Smooth muscle cell (in vitro differentiated cells): ENCODE measurements around the gene TBC1D12. TPM values are rescaled to one million over a fixed set of nuclear protein-coding genes. Genes with fewer than 3 reads are reported as not detected.

ENCODE experiments used
- DNase-seq: peaks from one replicate; lab custom pipeline; 2025; ENCODE audit not compliant: unreplicated experiment; lab: John Stamatoyannopoulos, UW
- H2AFZ ChIP-seq: fragments of 200-600 bp; sonication (generic); 2 replicates; pipeline ENCODE4 v1.6.0; 2016; ENCODE audit warnings: antibody characterized with exemption, low read depth, mild to moderate bottlenecking
- H3F3A ChIP-seq: fragments of 200-600 bp; sonication (generic); 2 replicates; pipeline ENCODE4 v1.6.0; 2017; ENCODE audit warnings: antibody characterized with exemption, low read depth
- H3K27ac ChIP-seq: fragments of 200-600 bp; sonication (generic); 2 replicates; pipeline ENCODE4 v1.5.1; 2016; ENCODE audit warnings: low read depth, mild to moderate bottlenecking
- H3K27me3 ChIP-seq: fragments of 200-600 bp; sonication (generic); 2 replicates; pipeline ENCODE4 v1.6.1; 2016; ENCODE audit warnings: low read depth, mild to moderate bottlenecking
- H3K36me3 ChIP-seq: fragments of 200-600 bp; sonication (generic); 2 replicates; pipeline ENCODE4 v1.5.1; 2016; ENCODE audit warnings: low read depth
- H3K4me1 ChIP-seq: fragments of 200-600 bp; sonication (generic); 2 replicates; pipeline ENCODE4 v1.5.1; 2016; ENCODE audit warnings: low read depth
- H3K4me2 ChIP-seq: fragments of 200-600 bp; sonication (generic); 2 replicates; pipeline ENCODE4 v1.6.0; 2016; ENCODE audit warnings: mild to moderate bottlenecking
- H3K4me3 ChIP-seq: fragments of 200-600 bp; sonication (generic); 2 replicates; pipeline ENCODE4 v1.5.1; 2016; ENCODE audit warnings: mild to moderate bottlenecking
- H3K79me2 ChIP-seq: fragments of 200-600 bp; sonication (generic); 2 replicates; pipeline ENCODE4 v1.6.0; 2016; ENCODE audit warnings: low read depth, mild to moderate bottlenecking
- H3K9ac ChIP-seq: fragments of 200-600 bp; sonication (generic); 2 replicates; pipeline ENCODE4 v1.6.0; 2016; ENCODE audit warnings: low read depth
- H3K9me3 ChIP-seq: fragments of 200-600 bp; sonication (generic); replicated peaks from 2 replicates; pipeline ENCODE4 v1.5.1; 2016; ENCODE audit warnings: low read depth
- H4K20me1 ChIP-seq: fragments of 200-600 bp; sonication (generic); 2 replicates; pipeline ENCODE4 v1.6.0; 2016; ENCODE audit warnings: low read depth
- CTCF ChIP-seq: fragments of 200-600 bp; sonication (generic); IDR thresholded peaks from 2 replicates; pipeline ENCODE4 v1.5.1; 2017; ENCODE audit warnings: borderline replicate concordance, mild to moderate bottlenecking, antibody characterized with exemption; ENCODE audit not compliant: insufficient read depth, poor library complexity, severe bottlenecking
- WGBS: methylation state at CpG from one replicate; pipeline ENCODE4 v1.1.7; 2016; ENCODE audit warnings: low lambda C conversion rate; 5-methylcytosine and 5-hydroxymethylcytosine counted together
- polyA plus RNA-seq: library from polyadenylated mRNA; unstranded; fragments of >200 nt; fragmentation: Nextera tagmentation; extraction: Ambion mirVana; gene quantifications from 2 replicates; pipeline ENCODE4 v1.2.1, GENCODE V29; 2016
- total RNA-seq: library from RNA; depleted of rRNA; stranded (reverse); fragments of >200 nt; gene quantifications from 2 replicates; pipeline ENCODE4 v1.2.3, GENCODE V29; 2014

TBC1D12 gene
- total RNA-seq: 9.4 and 11.2 TPM in 2 replicates
- polyA plus RNA-seq: 3.8 and 5.2 TPM in 2 replicates

- no peaks in the 10 kb centered on the region for H3K27me3 ChIP-seq
- H3K9me3 ChIP-seq: no peaks in the 10 kb centered on the region
- H2AFZ ChIP-seq: peak within 1 kb of the TSS; percentile 80
- peak within 1 kb of the TSS; percentile 99 for H3K4me2 ChIP-seq
- H3F3A ChIP-seq: no peaks in the 10 kb centered on the region
- 2% methylated on average over 51 of the region's 56 CpGs for WGBS
- H4K20me1 ChIP-seq: peaks cover 34% of the 10 kb centered on the region
- peak within 1 kb of the TSS; percentile 99 for H3K4me3 ChIP-seq
- TF ChIP-seq CTCF: no peak
- peak; percentile 84 for DNase-seq
- H3K79me2 ChIP-seq: peaks cover 37% of the 10 kb centered on the region
- no peaks in the 10 kb centered on the region for H3K36me3 ChIP-seq
- H3K9ac ChIP-seq: peak within 1 kb of the TSS; percentile 76
- peak within 1 kb of the TSS; percentile 88 for H3K27ac ChIP-seq
- H3K4me1 ChIP-seq: peaks cover 4% of the 10 kb centered on the region
Measured at GRCh38 chr10:94402204-94402842, at the start of gene TBC1D12. TSS of gene TBC1D12 (plus strand) at chr10:94402541. CDS start at chr10:94402614, 73 bp downstream.

GRCh38 chr10:94353336-94353735, 49.0 kb upstream of the TBC1D12 start:
- Histone ChIP-seq H3K4me3 (no peak overlapping the region), H4K20me1 (peaks cover 19% of the 10 kb centered on the region), H3K4me2 (no peak overlapping the region), H3K4me1 (no peaks in the 10 kb centered on the region), H3K9me3 (no peaks in the 10 kb centered on the region), H3K79me2 (no peaks in the 10 kb centered on the region), H3K9ac (no peak overlapping the region), H3K27me3 (no peaks in the 10 kb centered on the region), H3K36me3 (peaks cover 26% of the 10 kb centered on the region), H3F3A (peaks cover 4% of the 10 kb centered on the region), H2AFZ (no peak overlapping the region), H3K27ac (no peak overlapping the region)
- TF ChIP-seq CTCF: no peak
- no peak for DNase-seq
- 98% methylated on average over 3 of the region's 3 CpGs for WGBS

GRCh38 chr10:94355841-94356240, 46.5 kb upstream of the TBC1D12 start:
- Histone ChIP-seq H3K4me1 (no peaks in the 10 kb centered on the region), H3K27ac (no peak overlapping the region), H3K4me2 (no peak overlapping the region), H3K79me2 (peaks cover 7% of the 10 kb centered on the region), H3K27me3 (no peaks in the 10 kb centered on the region), H3K9me3 (no peaks in the 10 kb centered on the region), H2AFZ (no peak overlapping the region), H3K36me3 (peaks cover 21% of the 10 kb centered on the region), H3K4me3 (no peak overlapping the region), H4K20me1 (peaks cover 32% of the 10 kb centered on the region), H3K9ac (no peak overlapping the region), H3F3A (peaks cover 17% of the 10 kb centered on the region)
- TF ChIP-seq CTCF: no peak
- 95% methylated on average over 2 of the region's 2 CpGs for WGBS
- no peak for DNase-seq

- TF ChIP-seq CTCF: no peak
- Histone ChIP-seq H3K4me2 (no peak overlapping the region), H3K4me1 (peaks cover 9% of the 10 kb centered on the region), H3K27me3 (no peaks in the 10 kb centered on the region), H3F3A (peaks cover 17% of the 10 kb centered on the region), H3K9ac (no peak overlapping the region), H4K20me1 (peaks cover 32% of the 10 kb centered on the region), H2AFZ (no peak overlapping the region), H3K4me3 (no peak overlapping the region), H3K79me2 (peaks cover 20% of the 10 kb centered on the region), H3K27ac (no peak overlapping the region), H3K36me3 (peaks cover 16% of the 10 kb centered on the region), H3K9me3 (no peaks in the 10 kb centered on the region)
- DNase-seq: no peak
- 96% methylated on average over 3 of the region's 3 CpGs for WGBS
Measured at GRCh38 chr10:94357193-94357592, 45.1 kb upstream of the TBC1D12 start.
